Astrocyte (in vitro differentiated cells and primary cell): ENCODE measurements around the gene STRADA.

ENCODE experiments used
- EZH2 ChIP-seq: IDR thresholded peaks from 2 replicates; pipeline ENCODE4 v1.6.1; 2012; ENCODE audit warnings: mild to moderate bottlenecking, low read length, inconsistent platforms; ENCODE audit not compliant: insufficient read depth
- TF ChIP-seq, protein P1 (sequence below): IDR thresholded peaks from 2 replicates; pipeline ENCODE4 v1.5.1; 2011; ENCODE audit warnings: low read depth, mild to moderate bottlenecking, inconsistent platforms, low read length, moderate library complexity; ENCODE audit not compliant: insufficient read depth

DNA sequence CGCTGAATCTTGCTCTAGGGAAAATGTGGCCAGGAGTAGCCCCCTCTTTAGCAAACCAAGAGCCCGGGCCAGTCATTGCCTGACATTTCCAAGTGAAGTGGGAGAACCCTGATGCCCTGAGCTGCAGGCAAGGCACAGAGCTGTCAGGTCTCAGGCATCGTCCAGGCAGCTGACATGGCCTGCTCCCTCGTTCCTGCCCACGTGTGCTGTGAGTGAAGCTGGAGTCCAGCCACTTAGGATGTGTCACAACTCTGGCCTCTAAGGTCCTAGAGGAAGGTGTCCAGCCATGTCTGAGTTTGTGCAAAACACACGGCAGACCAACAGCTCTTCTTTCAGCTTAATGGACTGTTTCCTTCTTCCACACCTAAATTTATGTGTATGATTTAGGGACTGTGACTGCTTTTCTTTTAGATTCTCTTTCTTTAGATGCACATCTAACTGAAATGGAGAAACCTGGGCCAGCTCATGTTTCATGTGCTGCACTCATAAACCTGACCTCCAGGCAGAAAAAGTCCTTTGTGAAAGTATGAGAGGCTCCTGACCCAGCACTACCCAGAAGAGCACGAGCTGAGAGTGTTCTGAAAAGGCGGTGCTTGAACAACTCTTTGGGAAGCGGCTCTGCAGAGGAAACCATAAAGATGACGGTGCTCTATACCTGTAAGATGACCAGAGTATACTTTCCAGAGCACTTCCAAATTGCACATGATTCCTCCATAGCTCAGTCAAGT, 26.9 kb downstream of the STRADA start:
- TF ChIP-seq, protein P1, sequence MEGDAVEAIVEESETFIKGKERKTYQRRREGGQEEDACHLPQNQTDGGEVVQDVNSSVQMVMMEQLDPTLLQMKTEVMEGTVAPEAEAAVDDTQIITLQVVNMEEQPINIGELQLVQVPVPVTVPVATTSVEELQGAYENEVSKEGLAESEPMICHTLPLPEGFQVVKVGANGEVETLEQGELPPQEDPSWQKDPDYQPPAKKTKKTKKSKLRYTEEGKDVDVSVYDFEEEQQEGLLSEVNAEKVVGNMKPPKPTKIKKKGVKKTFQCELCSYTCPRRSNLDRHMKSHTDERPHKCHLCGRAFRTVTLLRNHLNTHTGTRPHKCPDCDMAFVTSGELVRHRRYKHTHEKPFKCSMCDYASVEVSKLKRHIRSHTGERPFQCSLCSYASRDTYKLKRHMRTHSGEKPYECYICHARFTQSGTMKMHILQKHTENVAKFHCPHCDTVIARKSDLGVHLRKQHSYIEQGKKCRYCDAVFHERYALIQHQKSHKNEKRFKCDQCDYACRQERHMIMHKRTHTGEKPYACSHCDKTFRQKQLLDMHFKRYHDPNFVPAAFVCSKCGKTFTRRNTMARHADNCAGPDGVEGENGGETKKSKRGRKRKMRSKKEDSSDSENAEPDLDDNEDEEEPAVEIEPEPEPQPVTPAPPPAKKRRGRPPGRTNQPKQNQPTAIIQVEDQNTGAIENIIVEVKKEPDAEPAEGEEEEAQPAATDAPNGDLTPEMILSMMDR, result no peak
- TF ChIP-seq EZH2, result no peak
